B cell (primary cell): ENCODE data around the gene HLCS. TPM values are rescaled to one million over a fixed set of nuclear protein-coding genes. Genes with fewer than 3 reads are reported as not detected.

ENCODE experiments used
- ATAC-seq: fragments of 200-7000 bp; cut with Tn5 transposase; one replicate; pipeline ENCODE4 v1.10.0; 2021; ENCODE audit warnings: low read depth, mild to moderate bottlenecking, moderate number of reproducible peaks, moderate library complexity
- CTCF ChIA-PET: fragments of 350-600 bp; sonication (Branson Sonifier 250); formaldehyde crosslinking; loops from one replicate; lab custom pipeline; 2021; ENCODE audit warnings: antibody characterized with exemption, inconsistent platforms; lab: Charles Lee
- POLR2A ChIA-PET: fragments of 350-600 bp; sonication (Branson Sonifier 250); formaldehyde crosslinking; loops from one replicate; lab custom pipeline; 2021; ENCODE audit warnings: antibody characterized with exemption; lab: Charles Lee
- DNase-seq: peaks from one replicate; pipeline ENCODE4 v3.0.0; 2013
- H2AFZ ChIP-seq: 2 replicates; pipeline ENCODE4 v1.6.1; 2012; ENCODE audit warnings: mild to moderate bottlenecking, low read depth, low read length; ENCODE audit not compliant: insufficient read depth, poor library complexity, severe bottlenecking
- H3K27ac ChIP-seq, 2 donors: 1 replicate in 1 of 2; 2 replicates in 1 of 2; pipeline ENCODE4 v1.5.1; 2012 to 2013; ENCODE audit warnings: low read length in 2 of 2, mild to moderate bottlenecking in 2 of 2, moderate library complexity in 1 of 2
- H3K27me3 ChIP-seq, 4 experiments: fragments of 200-600 bp in 1 of 4; sonication (generic) in 1 of 4; replicated peaks in 1 of 4; 1 replicate in 2 of 4; 2 replicates in 2 of 4; pipeline versions ENCODE4 v1.6.1 to v1.7.0; 2013 to 2016; ENCODE audit warnings: low read length in 3 of 4, mild to moderate bottlenecking in 2 of 4, mixed read lengths in 1 of 4, moderate library complexity in 1 of 4; ENCODE audit not compliant: insufficient read depth in 4 of 4, control insufficient read depth in 3 of 4; ENCODE audit errors: control extremely low read depth in 1 of 4
- H3K36me3 ChIP-seq, 2 experiments: replicated peaks in 1 of 2; 1 replicate in 1 of 2; 2 replicates in 1 of 2; pipeline versions ENCODE4 v1.6.1 to v1.7.1; 2013; ENCODE audit warnings: low read length in 1 of 2; ENCODE audit not compliant: insufficient read depth in 2 of 2, control insufficient read depth in 1 of 2; ENCODE audit errors: control extremely low read depth in 1 of 2, extremely low read depth in 1 of 2
- H3K4me1 ChIP-seq, 2 donors: fragments of 200-600 bp in 1 of 2; sonication (generic) in 1 of 2; 1 replicate in 1 of 2; 2 replicates in 1 of 2; pipeline versions ENCODE4 v1.5.1 to v1.6.1; 2013 to 2017; ENCODE audit warnings: low read length in 2 of 2; ENCODE audit not compliant: control insufficient read depth in 2 of 2, insufficient read depth in 2 of 2
- H3K4me2 ChIP-seq: replicated peaks from 2 replicates; pipeline ENCODE3; 2012; ENCODE audit warnings: mild to moderate bottlenecking, low read depth, low read length; ENCODE audit not compliant: poor library complexity, severe bottlenecking
- H3K4me3 ChIP-seq, 5 experiments: fragments of 200-600 bp in 1 of 5; sonication (generic) in 1 of 5; 1 replicate in 3 of 5; 2 replicates in 2 of 5; pipeline versions ENCODE4 v1.5.1 to v1.7.0; 2011 to 2016; ENCODE audit warnings: low read length in 4 of 5, mild to moderate bottlenecking in 4 of 5, low read depth in 2 of 5, control low read depth in 1 of 5, moderate library complexity in 1 of 5; ENCODE audit not compliant: insufficient read depth in 1 of 5; ENCODE audit errors: control extremely low read depth in 1 of 5, extremely low read depth in 1 of 5
- H3K79me2 ChIP-seq: fragments of 200-600 bp; sonication (generic); one replicate; pipeline ENCODE4 v1.6.0; 2016; ENCODE audit warnings: low read length; ENCODE audit not compliant: control insufficient read depth, insufficient read depth
- H3K9ac ChIP-seq: fragments of 200-600 bp; sonication (generic); 2 replicates; pipeline ENCODE4 v1.6.1; 2017; ENCODE audit warnings: mild to moderate bottlenecking, low read length, moderate library complexity
- H3K9me3 ChIP-seq, 3 donors: one replicate each; pipeline versions ENCODE4 v1.6.1 to v1.7.1; 2013; ENCODE audit warnings: low read length in 2 of 3; ENCODE audit not compliant: control insufficient read depth in 2 of 3, insufficient read depth in 1 of 3; ENCODE audit errors: control extremely low read depth in 1 of 3
- H4K20me1 ChIP-seq: 2 replicates; pipeline ENCODE4 v1.6.0; 2012; ENCODE audit warnings: mild to moderate bottlenecking, low read length; ENCODE audit not compliant: insufficient read depth, control insufficient read depth, poor library complexity, severe bottlenecking
- H3K27ac Mint-ChIP-seq: one replicate; pipeline ENCODE4 v1.8.0; 2021; ENCODE audit warnings: mixed read lengths
- H3K27me3 Mint-ChIP-seq: one replicate; pipeline ENCODE4 v1.8.0; 2021; ENCODE audit warnings: mixed read lengths
- H3K4me1 Mint-ChIP-seq: one replicate; pipeline ENCODE4 v1.8.0; 2021; ENCODE audit warnings: mixed read lengths
- H3K4me3 Mint-ChIP-seq: one replicate; pipeline ENCODE4 v1.8.0; 2021; ENCODE audit warnings: mixed read lengths
- H3K9me3 Mint-ChIP-seq: one replicate; pipeline ENCODE4 v1.8.0; 2022; ENCODE audit warnings: mixed read lengths; ENCODE audit not compliant: insufficient read depth
- EZH2 ChIP-seq: IDR thresholded peaks from 2 replicates; pipeline ENCODE4 v1.6.1; 2012; ENCODE audit warnings: borderline replicate concordance, low read depth, mild to moderate bottlenecking, moderate library complexity, low read length; ENCODE audit not compliant: insufficient read depth, poor library complexity, severe bottlenecking
- WGBS: methylation state at CpG from one replicate; pipeline ENCODE4 v1.1.5; 2013; ENCODE audit warnings: missing lambda C conversion rate; ENCODE audit not compliant: insufficient coverage; 5-methylcytosine and 5-hydroxymethylcytosine counted together
- intact Hi-C: fragments of 100-400 bp; cut with micrococcal nuclease; formaldehyde crosslinking; loops from one replicate; pipeline ENCODE4 v1.10.0; 2022
- polyA plus RNA-seq: library from polyadenylated mRNA; depleted of rRNA; stranded (reverse); fragments of >200 nt; gene quantifications from 2 replicates; pipeline ENCODE4 v1.2.3, GENCODE V29; 2012
- total RNA-seq, 2 donors: library from RNA; stranded (reverse); fragments of 120-200 nt in 1 of 2; gene quantifications; 1 replicate in 1 of 2; 2 replicates in 1 of 2; pipeline versions ENCODE4 v1.2.3 to v1.2.4, GENCODE V29; 2013 to 2022
- TF ChIP-seq, protein P1 (sequence below): fragments of 200-600 bp; IDR thresholded peaks from one replicate; pipeline ENCODE4 v1.8.0; 2022; ENCODE audit warnings: antibody characterized with exemption, mild to moderate bottlenecking

The HLCS gene
- total and polyA plus RNA-seq, 2 donors (not counting 1 experiment from before 2014, with no cell fraction given), result 4.4 to 14.7 TPM

DNA sequence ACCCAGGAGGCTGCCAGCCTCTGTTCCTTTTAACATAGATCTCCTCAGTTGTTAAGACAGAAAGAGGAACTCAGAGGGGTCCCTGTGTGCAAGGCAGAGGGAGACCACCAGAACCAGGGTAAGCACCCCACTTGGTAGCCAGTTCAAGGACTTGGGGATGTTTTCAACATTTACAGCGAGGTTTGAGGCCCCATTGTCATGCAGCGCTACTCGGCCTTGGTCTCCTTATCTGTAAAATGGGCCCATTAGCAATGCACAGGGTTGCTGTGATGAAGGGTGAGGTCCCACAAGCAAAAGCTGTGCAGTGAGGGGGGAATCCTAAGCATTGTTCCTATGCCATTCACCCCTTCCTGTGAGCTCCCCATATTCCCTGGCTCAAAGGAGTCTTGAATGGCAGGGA lies 263.3 kb downstream of the HLCS start:
- Histone ChIP-seq H3K9me3 (peaks cover 0 to 19% (median 0%) of the 10 kb centered on the region in 3 donors), H4K20me1 (no peaks in the 10 kb centered on the region), H3K9ac (no peak overlapping the region), H3K36me3 (no peaks in the 10 kb centered on the region), H3K4me1 (peaks cover 23 to 43% of the 10 kb centered on the region in 2 donors), H2AFZ (no peak overlapping the region), H3K27ac (no peak overlapping the region), H3K27me3 (peaks cover 0 to 86% (median 52%) of the 10 kb centered on the region in 4 experiments), H3K4me2 (no peak overlapping the region), H3K79me2 (no peaks in the 10 kb centered on the region), H3K4me3 (no peak overlapping the region)
- TF ChIP-seq, protein P1, sequence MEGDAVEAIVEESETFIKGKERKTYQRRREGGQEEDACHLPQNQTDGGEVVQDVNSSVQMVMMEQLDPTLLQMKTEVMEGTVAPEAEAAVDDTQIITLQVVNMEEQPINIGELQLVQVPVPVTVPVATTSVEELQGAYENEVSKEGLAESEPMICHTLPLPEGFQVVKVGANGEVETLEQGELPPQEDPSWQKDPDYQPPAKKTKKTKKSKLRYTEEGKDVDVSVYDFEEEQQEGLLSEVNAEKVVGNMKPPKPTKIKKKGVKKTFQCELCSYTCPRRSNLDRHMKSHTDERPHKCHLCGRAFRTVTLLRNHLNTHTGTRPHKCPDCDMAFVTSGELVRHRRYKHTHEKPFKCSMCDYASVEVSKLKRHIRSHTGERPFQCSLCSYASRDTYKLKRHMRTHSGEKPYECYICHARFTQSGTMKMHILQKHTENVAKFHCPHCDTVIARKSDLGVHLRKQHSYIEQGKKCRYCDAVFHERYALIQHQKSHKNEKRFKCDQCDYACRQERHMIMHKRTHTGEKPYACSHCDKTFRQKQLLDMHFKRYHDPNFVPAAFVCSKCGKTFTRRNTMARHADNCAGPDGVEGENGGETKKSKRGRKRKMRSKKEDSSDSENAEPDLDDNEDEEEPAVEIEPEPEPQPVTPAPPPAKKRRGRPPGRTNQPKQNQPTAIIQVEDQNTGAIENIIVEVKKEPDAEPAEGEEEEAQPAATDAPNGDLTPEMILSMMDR, result no peak
- no peak for TF ChIP-seq EZH2
- H3K4me1 Mint-ChIP-seq, result peaks cover 30% of the 10 kb centered on the region
- no peak overlapping the region for H3K27ac Mint-ChIP-seq
- no peak overlapping the region for H3K4me3 Mint-ChIP-seq
- peaks cover 58% of the 10 kb centered on the region for H3K27me3 Mint-ChIP-seq
- H3K9me3 Mint-ChIP-seq, result no peaks in the 10 kb centered on the region
- 13% methylated on average over 3 of the region's 3 CpGs for WGBS
- ChIA-PET POLR2A (no interaction called here), CTCF (no interaction called here)
- intact Hi-C loops, result no loop called here
- no peak for DNase-seq
- no peak for ATAC-seq

DNA sequence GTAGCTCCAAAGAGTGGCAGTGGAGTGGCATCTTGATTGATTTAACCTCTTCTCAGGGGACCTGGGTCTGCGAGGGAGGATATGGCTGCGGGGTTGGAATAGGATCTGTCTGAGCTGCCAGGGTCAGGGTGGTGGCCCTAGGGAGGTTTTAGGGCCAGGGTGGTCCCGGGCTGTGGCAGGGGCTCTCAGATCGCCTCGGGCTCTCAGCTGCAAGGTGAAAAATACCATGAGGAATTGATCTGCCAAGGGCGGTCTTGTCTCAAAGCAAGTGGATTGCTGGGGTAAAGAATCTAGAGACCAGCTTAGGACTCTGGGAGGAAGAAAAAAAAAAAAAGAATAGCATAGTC lies 263.9 kb downstream of the HLCS start:
- whole genome bisulfite sequencing, result 11% methylated on average over 6 of the region's 6 CpGs
- Histone ChIP-seq H3K27ac (no peak overlapping the region), H3K9ac (no peak overlapping the region), H3K27me3 (peaks cover 0 to 87% (median 53%) of the 10 kb centered on the region in 4 experiments), H2AFZ (no peak overlapping the region), H3K4me2 (no peak overlapping the region), H3K79me2 (no peaks in the 10 kb centered on the region), H3K4me3 (no peak overlapping the region), H3K4me1 (peaks cover 24 to 47% of the 10 kb centered on the region in 2 donors), H4K20me1 (no peaks in the 10 kb centered on the region), H3K9me3 (peaks cover 0 to 25% (median 0%) of the 10 kb centered on the region in 3 donors), H3K36me3 (no peaks in the 10 kb centered on the region)
- intact Hi-C loops, result no loop called here
- H3K4me3 Mint-ChIP-seq, result no peak overlapping the region
- DNase-seq, result no peak
- POLR2A ChIA-PET, result no interaction called here
- H3K27me3 Mint-ChIP-seq, result peaks cover 58% of the 10 kb centered on the region
- TF ChIP-seq, protein P1, result no peak
- no peak for TF ChIP-seq EZH2
- no peak overlapping the region for H3K27ac Mint-ChIP-seq
- ATAC-seq, result no peak
- CTCF ChIA-PET, result interaction anchor here (0.5 kb wide), 1 partner anchor 316 kb away, joined by 3 read pairs; no protein-coding TSS in a partner anchor
- H3K4me1 Mint-ChIP-seq, result peaks cover 30% of the 10 kb centered on the region
- H3K9me3 Mint-ChIP-seq, result no peaks in the 10 kb centered on the region
